HG02642 (cell line): Measurements from ENCODE around the gene FAM174C.

ENCODE experiments used
- ATAC-seq: cut with Tn5 transposase; IDR thresholded peaks from one replicate; pipeline ENCODE4 v1.9.1; 2021; ENCODE audit warnings: mild to moderate bottlenecking; ENCODE audit not compliant: unreplicated experiment, poor library complexity

Gene FAM174C

DNA sequence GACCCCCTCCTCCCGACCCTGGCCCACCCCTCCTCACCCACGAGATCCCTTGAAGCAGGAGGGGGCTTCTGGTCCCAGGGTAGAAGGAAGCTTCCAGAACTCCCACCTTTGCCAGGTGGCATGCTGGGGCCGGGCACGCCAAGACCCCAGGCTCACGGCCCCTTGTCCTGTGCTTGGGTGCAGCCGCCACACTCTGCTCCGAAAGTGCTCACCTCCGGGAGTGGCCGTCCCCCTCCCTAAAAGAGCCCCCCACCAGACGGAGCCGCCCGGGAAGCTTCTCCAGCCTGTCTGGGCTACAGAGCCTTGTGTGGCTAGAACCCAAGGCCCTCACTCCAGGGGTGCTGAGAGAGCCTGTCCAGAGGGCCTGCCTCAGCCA is 8.6 kb downstream of the FAM174C start:
- ATAC-seq: no peak

DNA sequence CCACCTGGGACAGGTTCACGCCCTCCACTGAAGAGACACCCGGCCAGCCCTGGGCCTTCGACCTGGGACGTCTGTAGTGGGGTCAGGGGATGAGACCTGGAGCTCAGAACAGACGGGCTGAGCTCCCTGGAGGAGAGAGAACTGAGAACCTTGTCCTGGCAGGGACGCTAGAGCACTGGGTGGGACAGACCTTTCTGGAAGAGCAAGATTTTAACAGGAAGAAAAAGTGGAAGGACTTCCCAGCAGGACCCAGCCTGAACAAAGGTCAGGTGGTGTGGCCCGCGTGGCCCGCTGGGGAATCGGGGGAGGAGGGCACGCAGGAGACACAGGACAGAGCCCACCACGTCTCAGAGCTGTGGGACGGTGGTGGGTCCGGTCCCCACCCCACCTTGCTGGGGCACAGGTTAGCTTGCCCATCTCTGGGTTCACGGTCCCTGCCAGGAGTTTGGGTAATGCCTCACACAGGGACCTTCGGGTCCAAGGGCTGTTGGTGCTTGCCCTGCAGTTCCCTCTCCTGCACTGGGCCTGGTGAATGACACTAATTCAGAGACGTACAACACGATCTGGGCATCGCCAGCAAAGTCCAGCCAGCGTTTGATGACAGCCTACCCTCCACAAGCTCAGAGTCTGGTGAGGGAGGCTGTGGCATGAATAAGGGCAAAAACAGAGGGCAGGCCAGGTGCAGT is 9.1 kb downstream of the FAM174C start:
- no peak for ATAC-seq

DNA sequence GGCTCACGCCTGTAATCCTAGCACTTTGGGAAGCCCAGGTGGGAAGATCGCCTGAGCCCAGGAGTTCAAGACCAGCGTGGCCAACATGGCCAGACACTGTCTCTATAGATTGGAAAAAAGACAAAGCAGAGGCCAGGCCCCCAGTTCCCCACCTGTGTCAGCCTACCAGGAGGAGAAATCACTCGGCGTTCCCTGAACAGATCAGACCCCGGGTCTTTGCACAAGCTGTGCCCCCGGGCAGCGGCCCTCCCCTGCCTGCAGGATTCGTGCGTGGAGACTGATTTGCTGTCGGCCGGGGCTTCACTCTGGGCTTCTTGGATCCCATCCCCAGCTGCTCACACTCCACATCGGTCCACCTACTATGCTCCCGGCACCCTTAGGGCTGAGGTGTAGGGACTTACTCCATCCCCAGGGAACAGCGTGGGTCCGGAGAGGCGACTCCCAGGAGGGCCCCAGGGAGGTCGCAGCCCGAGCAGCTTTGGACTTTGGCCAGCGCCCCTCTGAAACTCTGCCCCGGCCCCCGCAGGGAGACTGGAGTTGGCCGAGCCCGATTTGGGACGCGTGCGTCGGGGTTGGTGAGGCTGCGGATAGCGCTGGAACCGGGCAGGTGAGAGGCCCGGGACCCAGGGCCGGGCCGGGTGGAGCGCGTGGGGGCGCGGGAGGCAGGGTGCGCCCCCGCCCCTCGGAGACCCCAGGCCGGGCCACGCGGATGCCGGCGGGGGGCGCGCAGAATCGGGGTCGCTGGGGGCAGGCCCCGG is 9.8 kb downstream of the FAM174C start:
- ATAC-seq: no peak

DNA sequence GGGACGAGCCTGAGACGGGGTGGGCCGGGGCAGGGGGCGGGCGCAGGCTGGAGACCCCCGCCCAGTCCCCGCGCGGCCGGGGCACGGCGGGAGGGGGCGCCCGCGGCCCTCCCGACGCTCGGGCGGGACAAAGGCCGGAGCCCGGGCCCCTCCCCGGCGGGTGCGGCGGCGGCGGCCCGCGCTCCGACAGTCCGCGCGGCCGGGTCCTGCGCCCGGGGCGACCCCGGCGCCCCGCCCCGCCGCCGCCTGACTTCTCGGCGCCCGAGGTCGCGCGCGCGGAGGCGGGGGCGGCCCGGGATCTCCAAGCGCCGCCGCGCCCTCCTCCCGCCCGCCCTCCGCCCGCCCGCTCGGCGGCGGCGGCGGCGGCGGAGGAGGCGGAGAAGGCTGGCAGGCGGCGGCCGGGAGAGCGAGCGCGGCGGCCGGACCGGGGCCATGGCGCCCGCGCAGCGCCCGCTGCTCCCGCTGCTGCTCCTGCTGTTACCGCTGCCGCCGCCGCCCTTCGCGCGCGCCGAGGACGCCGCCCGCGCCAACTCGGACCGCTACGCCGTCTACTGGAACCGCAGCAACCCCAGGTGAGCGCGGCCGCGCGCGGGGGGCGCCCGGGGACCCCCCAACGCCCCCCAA is 10.5 kb downstream of the FAM174C start, which contains the start of gene EFNA2:
EFNA2 (plus strand) TSS at position 137 of the 624 bp plus-strand sequence; CDS start at position 433, 296 bp downstream.
- ATAC-seq: no peak

- no peak for ATAC-seq
Observed at GRCh38 chr19:1286487-1287353, 11.4 kb downstream of the FAM174C start.

DNA sequence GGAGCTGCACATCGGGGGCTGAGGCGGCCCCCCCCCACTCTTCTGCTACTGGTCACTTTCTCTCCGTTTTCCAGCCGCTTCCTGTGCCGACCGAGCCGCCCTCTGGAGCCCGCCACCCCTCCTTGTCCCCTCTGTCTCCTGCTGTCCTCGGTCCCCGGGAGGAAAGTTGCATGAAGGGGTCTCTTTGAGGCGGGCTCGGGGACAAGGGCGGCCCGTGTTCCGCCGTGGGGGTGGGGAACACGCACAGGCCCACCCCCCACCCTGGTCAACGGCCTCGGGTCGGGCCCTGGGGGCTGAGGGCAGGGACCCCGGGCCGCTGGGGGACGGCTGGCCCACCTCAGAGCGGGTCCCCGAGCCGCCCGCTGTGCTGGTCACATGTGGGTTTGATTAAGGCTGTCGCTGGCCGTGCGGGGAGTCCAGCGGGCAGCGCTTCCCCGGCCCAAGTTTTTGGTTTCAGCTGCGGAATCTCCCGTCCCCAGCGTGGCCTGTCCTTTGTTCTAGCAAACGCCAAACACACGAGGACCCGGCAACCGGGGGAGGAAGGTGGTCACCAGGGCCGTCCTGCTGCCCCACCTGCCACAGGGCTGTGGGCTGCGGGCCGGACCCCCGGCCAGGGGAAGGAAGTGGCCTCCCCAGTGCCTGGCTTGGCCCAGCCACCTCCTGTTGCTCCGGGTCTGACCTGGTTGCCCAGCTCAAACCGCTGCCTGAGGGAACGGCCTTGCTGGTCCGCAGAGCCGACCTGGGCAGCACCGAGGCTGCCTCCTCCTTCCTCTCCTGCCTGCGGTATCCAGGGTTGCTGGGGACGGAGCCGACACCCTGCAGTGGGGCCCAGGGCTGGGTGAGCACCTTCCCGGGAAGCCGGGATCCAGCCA is 12.3 kb downstream of the FAM174C start:
- ATAC-seq: no peak

- ATAC-seq: no peak
Observed at GRCh38 chr19:1288226-1288612, 12.9 kb downstream of the FAM174C start.

- no peak for ATAC-seq
Observed at GRCh38 chr19:1288833-1289685, 13.7 kb downstream of the FAM174C start.

DNA sequence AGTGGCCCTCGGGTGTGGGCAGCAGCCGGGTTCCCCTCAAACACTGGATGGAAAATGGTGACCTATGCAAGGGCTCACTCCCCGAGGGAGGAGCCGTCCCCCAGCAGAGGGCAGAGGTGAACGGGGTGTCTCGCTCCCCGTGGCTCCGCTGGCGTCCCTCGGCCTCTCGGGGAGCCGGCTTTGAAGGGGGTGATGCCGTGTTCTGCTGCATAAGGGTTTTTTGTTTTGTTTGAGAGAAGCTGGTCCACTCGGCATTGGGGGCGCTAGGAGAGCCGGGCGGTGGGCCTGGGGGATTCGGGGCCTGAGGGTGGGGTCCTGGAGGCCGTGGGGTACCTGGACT is 14.3 kb downstream of the FAM174C start:
- no peak for ATAC-seq

DNA sequence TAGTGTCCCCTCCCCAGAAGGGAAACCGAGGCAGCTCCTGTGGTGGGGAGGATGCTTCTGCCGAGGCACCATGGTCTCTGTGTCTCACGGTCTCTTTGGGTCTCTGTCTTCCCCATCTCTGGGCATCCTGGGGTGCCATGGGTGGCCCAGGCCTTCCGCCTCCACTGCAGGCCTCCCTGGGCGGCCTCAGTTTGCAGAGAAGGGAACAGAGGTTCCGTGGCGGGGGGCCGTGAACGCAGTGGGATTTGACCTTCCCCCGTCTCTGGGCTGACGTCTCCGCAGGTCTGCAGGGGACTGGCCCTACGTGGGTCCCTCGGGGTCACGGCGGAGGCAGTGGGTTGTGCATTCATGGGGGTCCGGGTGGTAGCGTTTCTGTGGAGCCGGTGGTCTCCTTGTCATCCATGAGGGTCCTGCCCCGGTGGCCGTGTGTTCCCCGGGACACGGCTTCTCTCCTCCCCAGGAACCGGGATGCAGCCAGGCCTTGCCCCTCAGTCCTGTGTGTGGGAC is 14.9 kb downstream of the FAM174C start:
- no peak for ATAC-seq

- ATAC-seq: no peak
Observed at GRCh38 chr19:1290703-1291651, 15.6 kb downstream of the FAM174C start.

DNA sequence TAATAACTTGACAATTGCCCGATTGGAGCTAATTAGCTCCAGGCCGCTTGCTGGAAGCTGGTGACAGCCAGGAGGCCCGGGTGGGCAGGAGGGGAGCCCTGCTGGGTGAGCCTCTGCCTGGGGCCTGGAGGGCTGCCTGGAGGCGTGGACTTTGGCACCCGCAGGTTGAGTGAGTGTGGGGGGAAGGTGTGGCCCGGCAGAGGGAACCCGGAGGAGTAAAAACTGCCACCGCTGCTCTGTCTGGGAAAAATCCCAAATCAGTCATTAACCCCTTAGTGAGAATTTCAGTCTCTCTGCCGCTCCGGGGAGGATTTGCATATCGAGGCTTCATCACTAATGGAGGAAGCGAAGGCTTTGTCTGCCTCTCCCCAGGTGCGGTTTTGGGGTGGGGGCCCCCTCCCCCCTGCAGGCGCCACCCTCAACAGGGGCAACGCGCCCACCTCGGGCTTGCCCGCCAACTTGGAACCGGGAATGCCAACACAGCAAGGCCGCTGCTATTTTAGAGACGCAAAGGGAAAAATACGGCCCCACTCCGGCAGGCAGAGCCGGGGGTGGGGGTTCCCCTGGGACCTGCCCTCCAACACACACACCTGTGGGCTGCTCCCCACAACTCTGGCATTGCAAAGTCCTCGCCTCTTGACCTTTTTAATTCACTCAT is 16.6 kb downstream of the FAM174C start:
- no peak for ATAC-seq

GRCh38 chr19:1292419-1293151 is 17.3 kb downstream of the FAM174C start:
- ATAC-seq: no peak

GRCh38 chr19:1293782-1294604 is 18.7 kb downstream of the FAM174C start:
- ATAC-seq: no peak

DNA sequence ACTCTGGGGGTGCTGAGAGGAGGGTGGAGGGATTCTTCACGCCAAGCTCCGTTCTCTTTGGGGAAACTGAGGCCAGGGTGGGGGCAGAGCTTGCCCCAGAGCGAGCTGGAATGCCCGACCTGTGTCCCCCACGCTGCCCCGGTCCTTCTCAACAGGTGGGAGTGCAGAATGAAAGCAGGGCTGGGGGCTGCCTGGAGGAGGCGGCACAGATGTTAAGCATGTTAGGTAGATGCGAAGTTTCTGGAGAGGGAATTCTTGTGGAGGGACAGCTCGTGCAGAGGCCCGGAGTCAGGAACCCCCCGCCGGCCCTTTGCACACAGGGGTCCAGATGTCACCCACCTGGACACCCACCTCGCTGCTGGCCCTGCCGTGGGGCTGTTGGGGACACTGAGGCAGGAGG is 19.4 kb downstream of the FAM174C start:
- no peak for ATAC-seq
